Cardiac fibroblast (primary cell): Measurements from ENCODE around the gene ARHGAP29.

Source experiments
- DNase-seq, 2 donors: peaks; one replicate each; pipeline versions ENCODE4 v3.0.0 to v3.0.0-alpha.2; 2010; ENCODE audit warnings: low read depth in 2 of 2
- H3K4me3 ChIP-seq, 2 donors: replicated peaks in 1 of 2; 1 replicate in 1 of 2; 2 replicates in 1 of 2; pipeline ENCODE4 v1.5.1; 2011; ENCODE audit warnings: low read depth in 2 of 2, low read length in 2 of 2, mild to moderate bottlenecking in 2 of 2, moderate library complexity in 1 of 2
- TF ChIP-seq, protein P1 (sequence below): IDR thresholded peaks from one replicate; pipeline ENCODE4 v1.5.1; 2011; ENCODE audit warnings: low read depth, mild to moderate bottlenecking, low read length, inconsistent platforms

Gene ARHGAP29

DNA sequence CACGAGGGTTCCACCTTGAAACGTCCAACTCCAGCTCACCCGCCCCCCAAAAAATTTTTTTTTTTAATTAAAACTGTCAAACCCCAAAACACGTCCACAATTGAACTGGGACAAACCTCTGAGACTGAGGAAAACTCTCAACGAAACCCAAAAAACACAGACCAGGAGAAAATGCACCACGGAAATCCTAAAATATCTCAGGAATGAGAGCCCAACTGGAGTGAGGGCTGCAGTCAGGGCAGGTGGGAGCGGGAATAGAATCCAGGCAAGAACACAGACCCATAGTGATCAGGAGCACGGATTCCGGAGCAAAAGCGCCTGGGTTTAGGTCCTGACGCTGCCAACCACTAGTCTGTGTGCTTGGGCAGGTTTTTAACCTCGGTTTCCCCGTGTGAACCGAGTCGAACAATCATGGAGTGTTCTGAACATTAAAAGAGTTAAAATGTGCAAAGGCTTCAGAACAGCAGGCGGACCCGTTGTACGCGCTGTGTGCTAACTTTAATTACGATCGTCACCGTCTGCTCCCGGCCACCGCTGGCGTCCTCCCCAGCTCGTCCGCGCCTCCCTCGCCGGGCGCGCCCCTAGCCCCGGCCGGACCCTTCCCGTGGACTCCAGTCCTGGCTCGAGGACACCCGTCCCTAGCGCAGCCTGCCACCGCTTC, 624 bp downstream of the ARHGAP29 start:
- DNase-seq, result peak; percentile 55
- H3K4me3 ChIP-seq, result peak overlapping the region; percentile 73 to 80
- TF ChIP-seq, protein P1, sequence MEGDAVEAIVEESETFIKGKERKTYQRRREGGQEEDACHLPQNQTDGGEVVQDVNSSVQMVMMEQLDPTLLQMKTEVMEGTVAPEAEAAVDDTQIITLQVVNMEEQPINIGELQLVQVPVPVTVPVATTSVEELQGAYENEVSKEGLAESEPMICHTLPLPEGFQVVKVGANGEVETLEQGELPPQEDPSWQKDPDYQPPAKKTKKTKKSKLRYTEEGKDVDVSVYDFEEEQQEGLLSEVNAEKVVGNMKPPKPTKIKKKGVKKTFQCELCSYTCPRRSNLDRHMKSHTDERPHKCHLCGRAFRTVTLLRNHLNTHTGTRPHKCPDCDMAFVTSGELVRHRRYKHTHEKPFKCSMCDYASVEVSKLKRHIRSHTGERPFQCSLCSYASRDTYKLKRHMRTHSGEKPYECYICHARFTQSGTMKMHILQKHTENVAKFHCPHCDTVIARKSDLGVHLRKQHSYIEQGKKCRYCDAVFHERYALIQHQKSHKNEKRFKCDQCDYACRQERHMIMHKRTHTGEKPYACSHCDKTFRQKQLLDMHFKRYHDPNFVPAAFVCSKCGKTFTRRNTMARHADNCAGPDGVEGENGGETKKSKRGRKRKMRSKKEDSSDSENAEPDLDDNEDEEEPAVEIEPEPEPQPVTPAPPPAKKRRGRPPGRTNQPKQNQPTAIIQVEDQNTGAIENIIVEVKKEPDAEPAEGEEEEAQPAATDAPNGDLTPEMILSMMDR, result peak; percentile 31

DNA sequence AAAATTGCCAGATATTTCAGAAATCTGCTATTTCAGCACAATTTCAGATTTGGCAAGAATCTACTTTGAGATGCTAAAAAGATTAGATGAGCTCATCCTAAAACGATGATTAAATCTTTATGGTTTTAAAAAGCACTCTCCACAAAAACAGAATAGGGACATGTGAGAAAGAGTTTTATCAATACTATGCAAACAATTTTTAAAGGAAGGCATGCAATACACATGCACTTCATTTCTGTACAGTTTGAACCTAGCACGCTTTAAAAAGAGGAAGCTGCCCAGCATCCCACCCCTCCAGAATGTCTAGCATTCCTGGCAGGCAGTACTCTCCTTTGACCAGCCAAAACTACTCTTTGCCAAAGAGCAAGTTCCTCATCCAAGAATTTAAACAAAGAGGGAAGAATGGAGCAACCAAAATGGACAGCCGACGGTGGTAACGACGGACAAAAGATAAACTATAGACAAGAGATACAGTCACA, 1.3 kb downstream of the ARHGAP29 start:
- peak overlapping the region; percentile 73 to 80 for H3K4me3 ChIP-seq
- TF ChIP-seq, protein P1, result no peak
- DNase-seq, result peak; percentile 45 to 77

DNA sequence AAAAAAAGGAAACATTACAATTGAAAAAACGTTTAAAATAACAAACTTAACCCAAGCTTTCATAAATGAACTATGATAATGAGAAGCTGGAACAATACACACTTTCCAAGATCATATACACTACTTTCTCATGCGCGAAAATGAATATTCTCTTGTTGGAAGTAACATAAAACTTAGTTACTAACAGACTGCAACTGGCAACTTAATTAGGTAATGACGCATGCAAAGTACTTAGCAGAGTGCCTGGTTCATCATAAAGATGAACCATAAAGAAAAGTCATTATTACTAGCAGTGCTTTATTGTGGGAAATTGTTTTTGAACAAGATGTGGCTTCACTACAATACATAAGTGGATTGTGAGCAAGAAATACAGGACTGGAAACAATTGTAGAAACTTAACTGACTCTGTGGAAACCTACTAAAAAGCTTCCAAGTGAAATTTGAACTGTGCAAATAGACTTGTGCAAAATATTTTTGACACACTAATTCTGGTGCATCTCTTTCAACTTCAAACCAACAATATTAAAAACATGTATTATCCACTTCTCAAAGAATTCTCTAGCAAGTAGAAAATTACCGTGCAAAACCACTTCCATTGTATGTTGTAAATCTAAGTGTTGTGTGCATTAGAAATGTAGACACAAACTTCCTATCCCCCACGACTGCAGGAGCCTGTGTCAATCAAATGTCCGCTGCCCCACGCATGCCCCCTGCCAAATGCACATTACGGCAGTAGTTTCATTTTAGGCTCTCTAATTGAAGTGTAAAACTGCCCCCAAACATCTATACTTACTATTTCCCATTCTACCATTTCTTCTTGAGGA, 2.0 kb downstream of the ARHGAP29 start:
- H3K4me3 ChIP-seq, result peak overlapping the region; percentile 73 to 80

DNA sequence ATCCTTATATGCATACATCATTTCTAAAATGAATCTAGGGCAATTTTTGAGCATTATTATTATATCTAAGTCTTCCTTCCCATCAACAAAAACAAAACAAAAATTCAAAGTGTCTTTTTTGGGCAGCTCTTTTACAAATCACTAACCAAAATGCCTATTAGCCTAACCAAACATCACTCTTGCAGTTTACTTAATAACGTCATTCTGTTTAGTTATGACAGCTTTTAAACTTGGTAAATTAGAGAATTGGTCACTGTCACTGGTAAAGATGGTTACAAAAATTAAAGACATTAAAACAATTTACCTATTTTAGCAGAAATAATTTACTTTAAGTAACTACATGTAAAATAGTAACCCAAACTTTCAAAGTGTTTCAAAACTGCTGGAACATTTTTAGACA, 2.8 kb downstream of the ARHGAP29 start:
- TF ChIP-seq, protein P1, result no peak
- no peak for DNase-seq
- H3K4me3 ChIP-seq, result peak overlapping the region in 1 of 2 donors; percentile 73

More for the DNA sequence above, 2.0 kb downstream of the ARHGAP29 start:
- TF ChIP-seq, protein P1, result no peak
- peak; percentile 39 to 44 for DNase-seq

DNA sequence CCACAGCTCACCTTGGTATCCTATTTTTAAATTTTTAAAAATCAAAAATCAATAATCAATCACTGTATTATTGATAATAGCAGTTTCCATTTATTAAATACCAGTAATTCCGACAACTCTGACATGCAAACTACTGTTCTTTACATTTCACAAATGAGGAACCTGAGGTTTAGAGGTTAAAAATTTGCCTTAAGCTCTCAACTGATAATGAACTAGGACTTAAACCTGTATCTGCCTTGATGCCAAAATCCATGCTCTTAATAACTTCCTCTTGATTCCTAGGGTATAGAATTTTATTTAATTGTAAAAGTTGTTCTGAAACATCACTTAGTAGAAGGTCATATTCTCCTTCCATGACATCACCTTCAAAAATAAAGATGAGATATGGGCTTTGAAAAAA, 5.6 kb downstream of the ARHGAP29 start:
- TF ChIP-seq, protein P1, result no peak
- no peak for DNase-seq
- no peak overlapping the region for H3K4me3 ChIP-seq

DNA sequence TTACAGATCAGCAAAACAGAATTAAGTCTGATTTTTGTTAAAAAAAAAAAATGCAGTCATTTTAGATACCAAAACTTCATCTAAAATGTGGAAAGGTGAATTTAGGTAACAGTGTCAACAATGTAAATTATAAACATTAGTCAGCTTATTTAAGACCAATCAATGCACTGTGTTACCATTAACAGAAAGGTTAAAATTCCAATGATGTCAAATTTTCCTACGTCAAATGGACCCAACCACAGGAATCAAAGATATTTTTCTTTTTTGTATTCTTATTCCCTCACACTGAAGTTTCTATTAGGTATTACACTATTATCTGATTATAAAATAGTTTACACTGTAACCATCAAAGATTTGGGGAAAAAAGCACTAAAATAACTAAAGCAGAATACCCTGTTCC, 6.5 kb downstream of the ARHGAP29 start:
- no peak overlapping the region for H3K4me3 ChIP-seq
- DNase-seq, result no peak
- TF ChIP-seq, protein P1, result no peak
